GM21786 (cell line): ENCODE data around the gene KDM6B.

Experiments used
- ATAC-seq: cut with Tn5 transposase; IDR thresholded peaks from one replicate; pipeline ENCODE4 v1.9.1; 2021; ENCODE audit not compliant: unreplicated experiment

The KDM6B gene

GRCh38 chr17:7878234-7878633, 44.2 kb downstream of the KDM6B start:
- no peak for ATAC-seq

- no peak for ATAC-seq
These were observed 46.3 kb downstream of the KDM6B start for GRCh38 chr17:7880076-7880868.

GRCh38 chr17:7881276-7882054, 47.4 kb downstream of the KDM6B start:
- ATAC-seq = no peak

- no peak for ATAC-seq
These were observed 48.1 kb downstream of the KDM6B start for GRCh38 chr17:7882068-7882467.

GRCh38 chr17:7882629-7883028, 48.6 kb downstream of the KDM6B start:
- no peak for ATAC-seq
